Measurements from ENCODE around the gene PTTG1IP. TPM values are rescaled to one million over a fixed set of nuclear protein-coding genes. Genes with fewer than 3 reads are reported as not detected.

The PTTG1IP gene
- total and polyA plus RNA-seq, 4 experiments from 2014 or later: 84.8 to 110 (median 95.5) TPM

- H3K4me3 Mint-ChIP-seq: no peak overlapping the region
- H3K27ac Mint-ChIP-seq: peak overlapping the region in 2 of 7 donors; percentile 8 to 31
- peaks cover 11 to 53% of the 10 kb centered on the region in 2 donors for H3K36me3 Mint-ChIP-seq
- ChIA-PET CTCF (ENCODE audit: partially characterized antibody) (interaction anchor here (0.9 to 11.7 kb wide), 8 partner anchors 16 to 384 kb away, joined by 3 to 253 read pairs (median 10); no protein-coding TSS in a partner anchor), POLR2A (ENCODE audit: partially characterized antibody) (interaction anchor here (1.1 to 13.8 kb wide), 7 partner anchors 11 to 35 kb away, joined by 3 to 267 read pairs (median 4); no protein-coding TSS in a partner anchor)
- no peaks in the 10 kb centered on the region for H3K9me3 Mint-ChIP-seq
- Histone ChIP-seq H3K9me3 (ENCODE audit: control insufficient read depth in 1 of 2, low read length in 2 of 2) (no peaks in the 10 kb centered on the region), H3K27me3 (ENCODE audit: insufficient read depth, low read length) (no peaks in the 10 kb centered on the region), H3K36me3 (ENCODE audit: insufficient read depth, low read length) (peaks cover 57% of the 10 kb centered on the region), H3K4me3 (ENCODE audit: low read length in 2 of 2) (no peak overlapping the region), H3K4me1 (ENCODE audit: insufficient read depth, low read length) (peaks cover 25% of the 10 kb centered on the region), H3K27ac (ENCODE audit: low read depth, low read length) (no peak overlapping the region)
- H3K27me3 Mint-ChIP-seq: no peaks in the 10 kb centered on the region
- intact Hi-C loops (cut with micrococcal nuclease): no loop called here
- H3K4me1 Mint-ChIP-seq: peaks cover 14 to 36% (median 15%) of the 10 kb centered on the region in 4 donors
- no peak for DNase-seq
Measured at GRCh38 chr21:44894687-44895302, 21.3 kb upstream of the PTTG1IP start.

- CTCF ChIA-PET (ENCODE audit: partially characterized antibody): interaction anchor here (0.9 to 11.7 kb wide), 13 partner anchors 11 to 1163 kb away, joined by 3 to 253 read pairs (median 4); partner anchors contain the start of gene UBE2G2
- H3K4me3 Mint-ChIP-seq: peak overlapping the region in 1 of 8 donors; percentile 5
- intact Hi-C loops (cut with micrococcal nuclease): no loop called here
- Histone ChIP-seq H3K4me3 (ENCODE audit: low read length in 2 of 2) (no peak overlapping the region), H3K27ac (ENCODE audit: low read depth, low read length) (no peak overlapping the region), H3K27me3 (ENCODE audit: insufficient read depth, low read length) (no peaks in the 10 kb centered on the region), H3K36me3 (ENCODE audit: insufficient read depth, low read length) (peaks cover 58% of the 10 kb centered on the region), H3K9me3 (ENCODE audit: control insufficient read depth in 1 of 2, low read length in 2 of 2) (no peaks in the 10 kb centered on the region), H3K4me1 (ENCODE audit: insufficient read depth, low read length) (peaks cover 25% of the 10 kb centered on the region)
- no peaks in the 10 kb centered on the region for H3K27me3 Mint-ChIP-seq
- H3K36me3 Mint-ChIP-seq: peaks cover 7 to 50% of the 10 kb centered on the region in 2 donors
- POLR2A ChIA-PET (ENCODE audit: partially characterized antibody): interaction anchor here (0.9 to 13.8 kb wide), 9 partner anchors 11 to 93 kb away, joined by 3 to 267 read pairs (median 4); partner anchors contain the start of genes ITGB2 and UBE2G2
- H3K27ac Mint-ChIP-seq: peak overlapping the region in 6 of 7 donors; percentile 1 to 89 (median 83)
- H3K9me3 Mint-ChIP-seq: no peaks in the 10 kb centered on the region
- H3K4me1 Mint-ChIP-seq: peaks cover 14 to 36% (median 15%) of the 10 kb centered on the region in 4 donors
- DNase-seq: no peak
Measured at GRCh38 chr21:44893948-44894656, 20.6 kb upstream of the PTTG1IP start.

- peak overlapping the region in 4 of 7 donors; percentile 74 to 88 (median 79) for H3K27ac Mint-ChIP-seq
Measured at GRCh38 chr21:44893278-44893556, 19.7 kb upstream of the PTTG1IP start.

GRCh38 chr21:44892536-44893277, 19.2 kb upstream of the PTTG1IP start:
- ChIA-PET CTCF (ENCODE audit: partially characterized antibody) (interaction anchor here (0.7 to 11.7 kb wide), 23 partner anchors 8 to 1162 kb away, joined by 3 to 253 read pairs (median 4); partner anchors contain the start of genes SLX9 and UBE2G2), POLR2A (ENCODE audit: partially characterized antibody) (interaction anchor here (0.6 to 13.8 kb wide), 9 partner anchors 9 to 37 kb away, joined by 3 to 267 read pairs (median 3); partner anchors contain the start of gene PTTG1IP)
- no peaks in the 10 kb centered on the region for H3K27me3 ChIP-seq (ENCODE audit: insufficient read depth, low read length)
- peaks cover 56% of the 10 kb centered on the region for H3K36me3 ChIP-seq (ENCODE audit: insufficient read depth, low read length)
- Mint-ChIP-seq H3K4me3 (peak overlapping the region in 1 of 8 donors; percentile 35), H3K36me3 (peaks cover 0 to 41% of the 10 kb centered on the region in 2 donors), H3K9me3 (no peaks in the 10 kb centered on the region), H3K4me1 (peaks cover 10 to 29% (median 14%) of the 10 kb centered on the region in 4 donors), H3K27me3 (no peaks in the 10 kb centered on the region), H3K27ac (peak overlapping the region in 6 of 7 donors; percentile 64 to 92 (median 85))
- H3K27ac ChIP-seq (ENCODE audit: low read depth, low read length): no peak overlapping the region
- H3K4me1 ChIP-seq (ENCODE audit: insufficient read depth, low read length): peaks cover 19% of the 10 kb centered on the region
- H3K4me3 ChIP-seq (ENCODE audit: low read length in 2 of 2): no peak overlapping the region
- no peaks in the 10 kb centered on the region for H3K9me3 ChIP-seq (ENCODE audit: control insufficient read depth in 1 of 2, low read length in 2 of 2)
- DNase-seq: peak; percentile 64 to 80 (median 76)
- intact Hi-C loops (cut with micrococcal nuclease): loop anchor here (1.0 kb wide), 5 partner anchors 18 to 91 kb away; partner anchors contain the start of gene UBE2G2

More at GRCh38 chr21:44893278-44893556, 19.7 kb upstream of the PTTG1IP start:
- Histone ChIP-seq H3K9me3 (ENCODE audit: control insufficient read depth in 1 of 2, low read length in 2 of 2) (no peaks in the 10 kb centered on the region), H3K36me3 (ENCODE audit: insufficient read depth, low read length) (peaks cover 56% of the 10 kb centered on the region), H3K27ac (ENCODE audit: low read depth, low read length) (no peak overlapping the region), H3K4me1 (ENCODE audit: insufficient read depth, low read length) (peaks cover 24% of the 10 kb centered on the region), H3K4me3 (ENCODE audit: low read length in 2 of 2) (no peak overlapping the region), H3K27me3 (ENCODE audit: insufficient read depth, low read length) (no peaks in the 10 kb centered on the region)
- no peak for DNase-seq
- intact Hi-C loops (cut with micrococcal nuclease): no loop called here
- Mint-ChIP-seq H3K4me1 (peaks cover 12 to 32% (median 14%) of the 10 kb centered on the region in 4 donors), H3K36me3 (peaks cover 2 to 45% of the 10 kb centered on the region in 2 donors), H3K27me3 (no peaks in the 10 kb centered on the region), H3K4me3 (no peak overlapping the region), H3K9me3 (no peaks in the 10 kb centered on the region)
- ChIA-PET POLR2A (ENCODE audit: partially characterized antibody) (interaction anchor here (0.8 to 13.8 kb wide), 8 partner anchors 10 to 92 kb away, joined by 3 to 267 read pairs (median 4); partner anchors contain the start of genes ITGB2 and UBE2G2), CTCF (ENCODE audit: partially characterized antibody) (interaction anchor here (1.0 to 11.7 kb wide), 13 partner anchors 9 to 1163 kb away, joined by 3 to 253 read pairs (median 7); partner anchors contain the start of gene UBE2G2)

- Histone ChIP-seq H3K27ac (ENCODE audit: low read depth, low read length) (no peak overlapping the region), H3K4me1 (ENCODE audit: insufficient read depth, low read length) (peaks cover 16% of the 10 kb centered on the region), H3K36me3 (ENCODE audit: insufficient read depth, low read length) (peaks cover 57% of the 10 kb centered on the region), H3K4me3 (ENCODE audit: low read length in 2 of 2) (no peak overlapping the region), H3K9me3 (ENCODE audit: control insufficient read depth in 1 of 2, low read length in 2 of 2) (no peaks in the 10 kb centered on the region), H3K27me3 (ENCODE audit: insufficient read depth, low read length) (no peaks in the 10 kb centered on the region)
- Mint-ChIP-seq H3K9me3 (no peaks in the 10 kb centered on the region), H3K27me3 (no peaks in the 10 kb centered on the region), H3K4me1 (peaks cover 9 to 29% (median 14%) of the 10 kb centered on the region in 4 donors), H3K4me3 (no peak overlapping the region), H3K27ac (peak overlapping the region in 3 of 7 donors; percentile 35 to 85 (median 76)), H3K36me3 (peaks cover 0 to 43% of the 10 kb centered on the region in 2 donors)
- ChIA-PET POLR2A (ENCODE audit: partially characterized antibody) (interaction anchor here (1.2 to 13.8 kb wide), 5 partner anchors 17 to 38 kb away, joined by 3 to 267 read pairs (median 9); partner anchors contain the start of gene PTTG1IP), CTCF (ENCODE audit: partially characterized antibody) (interaction anchor here (0.7 to 11.7 kb wide), 20 partner anchors 8 to 806 kb away, joined by 3 to 253 read pairs (median 4); partner anchors contain the start of genes SLX9 and UBE2G2)
- no peak for DNase-seq
- intact Hi-C loops (cut with micrococcal nuclease): loop anchor here (1.0 kb wide), 5 partner anchors 18 to 91 kb away; partner anchors contain the start of gene UBE2G2
Measured at GRCh38 chr21:44892095-44892494, 18.6 kb upstream of the PTTG1IP start.

- no peaks in the 10 kb centered on the region for H3K9me3 ChIP-seq (ENCODE audit: control insufficient read depth in 1 of 2, low read length in 2 of 2)
- H3K9me3 Mint-ChIP-seq: no peaks in the 10 kb centered on the region
- peaks cover 9 to 29% (median 14%) of the 10 kb centered on the region in 4 donors for H3K4me1 Mint-ChIP-seq
- intact Hi-C loops (cut with micrococcal nuclease): loop anchor here (1.0 kb wide), 5 partner anchors 17 to 90 kb away; partner anchors contain the start of gene UBE2G2
- H3K4me3 ChIP-seq (ENCODE audit: low read length in 2 of 2): no peak overlapping the region
- H3K36me3 ChIP-seq (ENCODE audit: insufficient read depth, low read length): peaks cover 62% of the 10 kb centered on the region
- H3K4me3 Mint-ChIP-seq: no peak overlapping the region
- no peak overlapping the region for H3K27ac ChIP-seq (ENCODE audit: low read depth, low read length)
- H3K36me3 Mint-ChIP-seq: peaks cover 0 to 47% of the 10 kb centered on the region in 2 donors
- DNase-seq: no peak
- peak overlapping the region in 1 of 7 donors; percentile 35 for H3K27ac Mint-ChIP-seq
- no peaks in the 10 kb centered on the region for H3K27me3 ChIP-seq (ENCODE audit: insufficient read depth, low read length)
- ChIA-PET CTCF (ENCODE audit: partially characterized antibody) (interaction anchor here (0.8 to 11.7 kb wide), 9 partner anchors 16 to 192 kb away, joined by 3 to 253 read pairs (median 5); partner anchors contain the start of gene SLX9), POLR2A (ENCODE audit: partially characterized antibody) (interaction anchor here (1.2 to 13.8 kb wide), 4 partner anchors 16 to 38 kb away, joined by 3 to 267 read pairs (median 6); partner anchors contain the start of gene PTTG1IP)
- peaks cover 16% of the 10 kb centered on the region for H3K4me1 ChIP-seq (ENCODE audit: insufficient read depth, low read length)
- no peaks in the 10 kb centered on the region for H3K27me3 Mint-ChIP-seq
Measured at GRCh38 chr21:44891631-44892031, 18.1 kb upstream of the PTTG1IP start.
